Loucy (cell line): ENCODE results near the gene GET4.

Experiments used
- CTCF ChIP-seq: fragments of 200-600 bp; sonication (generic); conservative IDR thresholded peaks from 2 replicates; pipeline ENCODE4 v1.5.1; 2014; ENCODE audit warnings: mild to moderate bottlenecking, antibody characterized with exemption, low read length
- EZH2phosphoT487 ChIP-seq: fragments of 200-600 bp; IDR thresholded peaks from 2 replicates; pipeline ENCODE4 v1.6.1; 2018; ENCODE audit warnings: antibody characterized with exemption, mild to moderate bottlenecking, moderate library complexity, borderline replicate concordance

GRCh38 chr7:926061-927030 is 50.0 kb downstream of the GET4 start:
- TF ChIP-seq CTCF (no peak), EZH2phosphoT487 (no peak)
